NCI-H1417 treated with DMSO at 0.1 percent for 48 hours (cell line): ENCODE measurements around the gene AGER.
"Not testable (repeated sequence)": the region's sequence is repeated elsewhere in the genome, so short reads cannot be mapped to it uniquely, and the experiment has no call there.

ENCODE experiments used
- DNase-seq: peaks from one replicate; lab custom pipeline; 2025; lab: John Stamatoyannopoulos, UW

The AGER gene

DNA sequence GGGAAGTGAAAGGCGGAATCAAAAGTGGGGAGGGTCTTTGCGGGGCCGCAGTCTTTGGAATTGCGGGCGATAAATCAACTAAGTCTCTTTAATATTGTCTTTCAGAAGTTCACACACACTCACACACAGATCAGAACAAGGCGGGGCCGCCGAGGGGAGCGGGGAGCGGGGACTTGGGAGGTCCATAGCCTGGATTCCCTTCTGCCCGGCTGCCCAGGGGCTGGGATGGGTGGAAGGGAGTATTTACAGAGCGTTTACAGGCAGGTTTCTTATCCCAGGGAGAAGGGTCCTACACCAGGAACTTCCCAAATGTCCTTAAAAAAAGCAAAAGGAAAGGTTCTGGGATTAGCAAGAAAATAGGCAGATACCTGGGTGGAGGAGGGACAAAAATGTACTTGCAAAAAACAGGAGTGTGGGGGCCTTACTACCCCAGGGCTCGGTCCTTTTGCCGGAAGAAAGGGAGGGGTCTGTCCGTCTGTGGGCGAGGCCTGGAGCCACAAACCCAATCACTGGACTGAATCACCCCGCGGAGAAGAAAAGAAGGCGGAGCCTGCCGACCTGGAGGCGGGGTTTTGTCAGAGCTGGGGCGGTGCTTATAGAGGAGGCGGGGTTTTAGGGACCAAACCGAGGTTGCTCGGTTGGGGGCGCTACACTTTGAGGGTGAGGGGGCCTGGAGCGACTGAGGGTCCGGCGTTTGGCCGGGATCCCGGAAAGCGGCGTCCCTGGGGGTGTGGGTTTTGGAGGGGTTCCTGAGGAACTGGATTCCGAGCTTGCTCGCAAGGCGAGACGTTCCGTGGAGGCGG is 35.6 kb downstream of the AGER start:
- DNase-seq = no peak

DNA sequence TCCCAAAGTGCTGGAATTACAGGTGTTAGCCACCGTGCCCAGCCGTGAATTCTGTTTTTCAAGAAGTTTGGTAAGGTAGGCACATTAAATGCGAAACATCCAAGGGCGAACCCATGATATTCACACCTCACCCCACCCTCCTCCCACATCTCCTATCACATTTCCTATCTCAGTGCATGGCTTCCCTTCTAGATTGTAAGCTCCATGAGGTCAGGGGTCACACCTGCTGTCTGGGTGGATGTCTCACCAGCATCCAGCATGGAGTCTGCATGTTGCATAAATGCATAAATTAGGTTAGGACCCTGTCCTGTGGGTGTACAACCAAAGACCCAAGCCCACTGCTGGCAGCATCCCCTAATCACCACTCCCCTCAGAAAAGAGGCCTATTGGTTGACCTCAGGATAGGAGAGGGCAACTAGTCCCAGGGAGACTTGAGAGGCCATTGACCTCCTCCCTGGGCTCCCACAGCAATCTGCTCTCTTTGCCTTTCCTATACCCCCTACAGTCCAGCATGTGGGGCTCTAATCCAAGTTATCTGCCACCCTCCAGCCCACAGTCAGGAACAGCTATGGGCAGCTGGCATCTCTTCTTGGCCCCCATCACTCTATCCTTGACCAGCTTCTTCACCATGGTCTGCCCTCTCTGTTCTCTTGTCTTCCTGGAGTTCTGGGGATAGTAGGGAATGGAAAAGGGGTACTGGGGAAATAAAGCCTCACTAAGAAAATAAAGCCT is 36.5 kb downstream of the AGER start:
- DNase-seq = no peak

DNA sequence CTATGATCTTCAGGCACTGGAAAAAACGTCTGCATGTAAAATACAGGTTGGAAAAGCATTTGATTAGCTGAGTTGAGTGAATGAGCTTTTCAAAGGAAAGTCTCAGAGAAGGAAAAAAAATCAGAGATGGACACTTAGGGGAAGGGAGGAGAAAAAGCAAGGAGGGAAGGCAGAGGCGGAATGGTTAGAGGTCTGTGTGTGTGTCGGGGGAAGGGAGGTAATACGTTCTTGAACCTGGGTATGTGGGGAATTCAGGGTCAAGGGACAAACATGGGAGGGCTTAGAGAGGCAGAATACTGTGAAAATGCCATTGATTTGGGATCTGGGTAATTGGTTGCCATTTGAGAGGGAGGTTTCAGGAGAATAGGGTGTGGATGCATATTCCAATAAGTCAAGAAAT is 37.4 kb downstream of the AGER start:
- DNase-seq = no peak

DNA sequence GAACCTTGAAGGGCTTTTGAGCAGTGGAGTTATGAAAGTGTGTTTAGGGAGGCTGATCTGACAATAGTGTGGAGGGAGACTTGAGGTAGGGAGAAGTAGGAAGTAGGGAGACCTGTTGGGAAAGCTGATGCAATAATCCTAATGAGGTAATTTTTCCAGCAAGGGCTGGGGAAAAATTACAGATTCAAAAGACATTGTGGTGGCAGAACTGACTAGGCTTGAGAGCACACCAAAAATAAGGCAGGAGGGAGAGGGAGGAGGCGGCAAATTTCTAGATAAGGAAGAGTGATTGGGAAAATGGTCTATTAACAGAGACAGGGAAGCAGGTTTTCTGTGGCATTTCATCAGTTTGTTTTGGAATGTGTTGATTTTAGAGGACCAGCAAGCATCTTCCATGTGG is 37.8 kb downstream of the AGER start:
- DNase-seq = no peak

DNA sequence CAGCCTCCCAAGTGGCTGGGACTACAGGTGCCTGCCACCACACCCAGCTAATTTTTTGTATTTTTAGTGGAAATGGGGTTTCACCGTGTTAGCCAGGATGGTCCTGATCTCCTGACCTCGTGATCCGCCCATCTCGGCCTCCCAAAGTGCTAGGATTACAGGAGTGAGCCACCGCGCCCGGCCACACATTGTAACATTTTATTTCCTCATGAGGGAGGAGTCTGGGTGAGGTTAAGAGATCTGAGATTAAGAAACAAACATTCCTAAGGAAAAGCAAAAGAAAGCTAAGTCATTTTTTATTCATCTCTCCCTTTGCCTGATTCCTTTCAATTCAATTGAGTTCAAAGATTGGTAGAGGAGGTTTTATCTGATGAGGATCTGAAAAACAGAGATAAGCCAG is 39.8 kb downstream of the AGER start:
- not testable (repeated sequence) for DNase-seq

DNA sequence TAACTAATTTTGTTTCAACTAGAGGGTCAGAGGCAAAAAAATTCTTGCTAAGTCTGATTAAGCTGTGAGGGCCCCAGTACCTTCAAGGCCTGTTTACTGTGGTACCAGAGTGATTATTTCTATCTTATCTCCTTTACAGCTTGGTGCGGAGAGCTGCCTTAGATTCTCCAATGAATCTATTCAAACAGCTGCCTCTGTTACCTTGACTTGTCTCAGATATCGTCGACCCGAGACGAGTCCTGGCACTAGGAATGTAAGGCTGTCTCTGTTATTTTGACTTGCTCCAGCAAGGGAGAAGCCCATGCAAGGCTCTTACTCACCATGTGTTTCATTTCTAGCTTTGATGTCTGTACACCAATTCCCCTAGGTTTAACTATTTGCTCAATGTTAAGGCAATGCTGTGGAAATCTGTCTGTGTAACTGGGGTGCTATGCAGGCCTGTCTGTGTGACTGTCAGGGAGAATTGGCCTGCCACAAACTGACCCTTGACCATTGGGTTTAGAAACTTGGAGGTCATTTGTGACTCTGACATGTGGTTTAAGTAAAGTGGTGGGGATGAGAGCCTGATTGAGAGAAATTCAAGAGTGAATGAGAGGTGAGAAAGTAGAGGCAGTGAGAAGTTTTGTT is 43.5 kb downstream of the AGER start:
- DNase-seq = no peak

DNA sequence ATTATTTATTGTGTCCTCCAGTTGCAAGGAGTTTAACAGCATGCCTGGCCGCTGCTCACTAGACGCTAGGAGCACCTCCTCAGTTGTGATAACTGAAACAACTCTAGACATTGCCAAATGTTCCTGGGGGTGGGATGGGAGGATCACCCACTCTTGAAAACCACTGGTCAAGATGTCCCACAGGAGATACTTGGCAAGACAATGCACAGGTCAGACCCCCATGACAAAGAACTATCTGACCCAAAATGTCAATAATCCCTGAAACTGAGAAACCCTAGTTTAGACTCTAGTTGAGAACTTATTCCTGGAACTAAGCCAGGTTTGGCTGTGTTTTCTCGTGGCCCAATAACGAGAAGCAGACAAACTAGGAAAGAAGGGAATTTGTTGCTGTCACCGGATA is 44.5 kb downstream of the AGER start:
- no peak for DNase-seq

DNA sequence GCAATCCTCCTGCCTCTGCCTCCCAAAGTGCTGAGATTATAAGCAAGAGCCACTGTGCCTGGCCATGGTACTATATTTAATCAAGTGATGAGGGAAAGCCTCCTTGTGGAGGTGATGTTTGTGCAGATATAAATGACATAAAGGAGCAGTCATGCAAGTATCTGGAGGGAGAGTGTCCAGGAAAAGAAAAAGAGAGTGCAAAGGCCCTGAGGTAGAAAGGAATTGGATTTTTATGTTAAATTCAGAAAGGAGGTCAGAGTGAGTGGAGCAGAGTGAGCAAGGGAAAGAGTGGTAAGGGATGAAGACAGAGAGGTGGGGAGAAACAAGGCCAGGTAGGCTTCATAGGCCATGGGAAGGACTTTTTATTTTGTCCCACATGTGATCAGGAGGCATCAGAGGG is 46.6 kb downstream of the AGER start:
- DNase-seq = no peak

DNA sequence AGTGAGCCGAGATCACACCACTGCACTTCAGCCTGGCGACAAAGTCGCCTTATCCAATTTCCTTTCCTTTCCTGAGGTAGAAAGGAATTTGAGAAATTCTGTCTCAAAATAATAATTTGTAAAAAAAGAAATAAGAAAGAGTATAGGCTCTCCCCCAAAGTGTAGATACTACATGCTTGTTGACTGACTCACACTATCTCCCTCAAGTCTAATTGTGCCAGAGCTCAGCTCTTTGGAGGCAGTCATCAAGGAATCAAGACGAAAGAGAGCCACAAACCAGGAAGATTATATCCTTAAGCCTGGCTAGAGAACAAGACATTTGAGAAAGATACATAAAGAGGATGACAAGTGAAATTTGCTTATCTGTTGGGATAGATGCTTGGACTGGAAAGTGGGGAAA is 50.3 kb downstream of the AGER start:
- no peak for DNase-seq

DNA sequence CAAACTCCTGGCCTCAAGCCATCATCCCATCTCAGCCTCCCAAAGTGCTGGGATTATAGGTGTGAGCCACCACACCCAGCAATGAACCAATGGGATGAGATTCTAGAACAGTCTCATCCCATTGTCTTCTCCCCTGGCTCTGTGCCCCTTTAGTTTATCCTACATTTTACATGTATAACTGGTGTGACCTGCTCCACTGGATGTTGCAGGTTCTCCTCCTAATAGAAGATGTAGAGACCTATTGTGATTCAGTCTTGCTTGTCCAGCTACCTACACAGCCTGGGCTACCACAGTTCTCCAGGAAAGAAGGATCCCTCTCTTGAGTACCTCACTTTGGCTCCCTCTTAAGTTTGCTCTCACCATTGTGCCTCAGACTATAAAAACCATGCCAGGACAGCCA is 51.9 kb downstream of the AGER start:
- no peak for DNase-seq

DNA sequence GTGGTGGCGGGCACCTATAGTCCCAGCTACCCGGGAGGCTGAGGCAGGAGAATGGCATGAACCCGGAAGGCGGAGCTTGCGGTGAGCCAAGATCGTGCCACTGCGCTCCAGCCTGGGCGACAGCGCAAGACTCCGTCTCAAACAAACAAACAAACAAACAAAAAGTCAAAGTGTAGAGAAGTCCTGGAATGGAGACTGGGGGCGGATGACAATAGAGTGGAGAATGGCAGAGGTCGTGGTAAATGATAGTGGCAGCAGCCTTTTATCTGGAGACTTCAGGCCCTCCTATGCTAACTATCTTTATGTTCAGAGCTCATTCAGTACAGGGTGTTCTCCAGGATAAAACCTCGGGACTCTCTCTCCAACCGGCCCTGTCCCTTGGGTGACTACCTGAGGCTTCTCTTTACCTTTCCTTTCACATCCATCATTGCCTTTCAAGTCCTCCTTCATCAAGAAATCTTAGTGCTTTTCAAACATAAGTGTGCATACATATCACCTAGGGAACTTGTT is 52.6 kb downstream of the AGER start:
- DNase-seq = no peak
